ENCODE data around the gene TSEN15.

DNA sequence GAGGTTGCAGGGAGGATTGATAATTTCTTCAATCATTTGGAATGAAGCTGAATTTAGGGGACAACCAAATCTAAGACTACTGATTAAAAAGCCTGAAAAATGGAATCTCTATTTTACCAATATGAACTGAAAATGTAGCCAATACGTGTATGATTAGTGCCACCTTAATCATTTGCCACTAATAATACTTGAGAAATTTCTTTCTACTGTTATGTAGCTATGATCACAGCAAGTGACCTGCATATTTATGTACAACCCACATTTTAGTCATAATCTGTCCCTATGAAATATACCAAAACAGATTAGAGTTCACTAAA, 20.5 kb upstream of the TSEN15 start:
- TF ChIP-seq, protein P1, sequence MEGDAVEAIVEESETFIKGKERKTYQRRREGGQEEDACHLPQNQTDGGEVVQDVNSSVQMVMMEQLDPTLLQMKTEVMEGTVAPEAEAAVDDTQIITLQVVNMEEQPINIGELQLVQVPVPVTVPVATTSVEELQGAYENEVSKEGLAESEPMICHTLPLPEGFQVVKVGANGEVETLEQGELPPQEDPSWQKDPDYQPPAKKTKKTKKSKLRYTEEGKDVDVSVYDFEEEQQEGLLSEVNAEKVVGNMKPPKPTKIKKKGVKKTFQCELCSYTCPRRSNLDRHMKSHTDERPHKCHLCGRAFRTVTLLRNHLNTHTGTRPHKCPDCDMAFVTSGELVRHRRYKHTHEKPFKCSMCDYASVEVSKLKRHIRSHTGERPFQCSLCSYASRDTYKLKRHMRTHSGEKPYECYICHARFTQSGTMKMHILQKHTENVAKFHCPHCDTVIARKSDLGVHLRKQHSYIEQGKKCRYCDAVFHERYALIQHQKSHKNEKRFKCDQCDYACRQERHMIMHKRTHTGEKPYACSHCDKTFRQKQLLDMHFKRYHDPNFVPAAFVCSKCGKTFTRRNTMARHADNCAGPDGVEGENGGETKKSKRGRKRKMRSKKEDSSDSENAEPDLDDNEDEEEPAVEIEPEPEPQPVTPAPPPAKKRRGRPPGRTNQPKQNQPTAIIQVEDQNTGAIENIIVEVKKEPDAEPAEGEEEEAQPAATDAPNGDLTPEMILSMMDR (IDR thresholded peaks at IDR 0.05): no peak
- no peak for TF ChIP-seq POLR2A (IDR thresholded peaks at IDR 0.05)
